GM18870 (cell line): Measurements from ENCODE around the gene ZNF467.

Experiments
- ATAC-seq: cut with Tn5 transposase; IDR thresholded peaks from one replicate; pipeline ENCODE4 v1.9.1; 2021; ENCODE audit warnings: moderate library complexity; ENCODE audit not compliant: unreplicated experiment

ZNF467 gene

DNA sequence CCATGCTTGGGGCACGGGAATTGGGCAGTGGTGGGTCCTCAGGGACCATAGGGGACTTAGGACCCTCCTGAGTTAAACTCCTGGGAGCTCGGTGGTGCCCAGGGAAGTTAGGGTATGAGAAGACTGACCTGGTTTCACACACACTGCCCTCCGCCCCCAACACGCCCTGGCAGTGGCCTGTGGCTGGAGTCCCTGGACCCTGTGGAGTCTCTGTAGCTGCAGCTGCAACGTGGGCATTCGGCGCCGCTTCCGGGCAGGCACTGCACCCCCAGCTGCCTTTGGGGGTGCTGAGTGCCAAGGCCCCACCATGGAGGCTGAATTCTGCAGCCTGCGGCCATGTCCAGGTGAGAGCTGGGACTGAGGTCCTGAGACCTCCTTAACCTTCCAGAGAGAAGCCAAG is 34.9 kb upstream of the ZNF467 start:
- no peak for ATAC-seq

GRCh38 chr7:149806726-149807125 is 33.3 kb upstream of the ZNF467 start:
- no peak for ATAC-seq

- no peak for ATAC-seq
Measured at GRCh38 chr7:149804106-149804505, 30.7 kb upstream of the ZNF467 start.

DNA sequence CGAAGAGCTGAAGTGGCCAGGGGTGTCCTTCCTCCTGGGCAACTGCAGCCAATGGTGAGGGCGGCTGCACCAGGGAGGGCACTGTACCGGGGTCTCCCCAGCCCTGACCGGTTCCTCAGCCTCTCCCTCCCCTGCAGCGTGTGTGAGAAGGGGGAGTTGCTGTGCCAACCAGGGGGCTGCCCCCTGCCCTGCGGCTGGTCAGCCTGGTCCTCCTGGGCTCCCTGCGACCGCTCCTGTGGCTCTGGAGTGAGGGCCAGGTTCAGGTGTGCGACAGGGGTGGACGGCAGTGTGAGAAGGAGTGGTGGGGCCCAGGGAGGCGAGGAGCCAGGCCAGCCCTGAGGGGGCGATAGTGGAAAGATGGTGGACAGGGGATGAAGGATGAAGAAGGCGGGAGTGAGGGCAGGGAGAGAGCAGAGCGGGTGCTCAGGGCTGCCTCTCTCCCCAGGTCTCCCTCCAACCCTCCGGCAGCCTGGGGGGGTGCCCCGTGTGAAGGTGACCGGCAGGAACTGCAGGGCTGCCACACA is 30.2 kb upstream of the ZNF467 start:
- ATAC-seq, result no peak

DNA sequence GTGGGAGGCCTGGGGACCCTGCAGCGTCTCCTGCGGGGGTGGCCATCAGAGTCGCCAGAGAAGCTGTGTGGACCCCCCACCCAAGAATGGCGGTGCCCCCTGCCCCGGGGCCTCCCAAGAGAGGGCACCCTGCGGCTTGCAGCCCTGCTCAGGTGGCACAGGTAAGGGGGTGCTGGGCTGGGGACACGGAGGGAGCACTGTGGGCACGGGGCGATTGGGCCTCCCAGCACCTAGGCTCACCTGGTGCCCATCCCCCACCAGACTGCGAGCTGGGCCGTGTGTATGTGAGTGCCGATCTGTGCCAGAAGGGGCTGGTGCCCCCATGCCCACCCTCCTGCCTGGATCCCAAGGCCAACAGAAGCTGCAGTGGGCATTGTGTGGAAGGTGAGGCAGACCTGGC is 29.6 kb upstream of the ZNF467 start:
- no peak for ATAC-seq

DNA sequence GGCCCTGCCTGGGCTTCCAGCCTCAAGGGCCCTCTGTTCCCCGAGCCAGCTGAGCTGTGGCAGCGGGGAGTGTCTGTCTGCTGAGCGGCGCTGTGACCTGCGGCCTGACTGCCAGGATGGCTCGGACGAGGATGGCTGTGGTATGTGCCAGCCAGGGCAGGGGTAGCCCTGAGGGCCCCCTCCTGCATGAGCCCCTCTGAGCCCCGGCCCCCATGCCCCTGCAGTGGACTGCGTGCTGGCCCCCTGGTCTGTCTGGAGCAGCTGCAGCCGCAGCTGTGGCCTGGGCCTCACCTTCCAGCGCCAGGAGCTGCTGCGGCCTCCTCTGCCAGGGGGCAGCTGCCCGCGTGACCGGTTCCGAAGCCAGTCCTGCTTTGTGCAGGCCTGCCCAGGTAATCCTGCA is 28.4 kb upstream of the ZNF467 start:
- ATAC-seq, result no peak

DNA sequence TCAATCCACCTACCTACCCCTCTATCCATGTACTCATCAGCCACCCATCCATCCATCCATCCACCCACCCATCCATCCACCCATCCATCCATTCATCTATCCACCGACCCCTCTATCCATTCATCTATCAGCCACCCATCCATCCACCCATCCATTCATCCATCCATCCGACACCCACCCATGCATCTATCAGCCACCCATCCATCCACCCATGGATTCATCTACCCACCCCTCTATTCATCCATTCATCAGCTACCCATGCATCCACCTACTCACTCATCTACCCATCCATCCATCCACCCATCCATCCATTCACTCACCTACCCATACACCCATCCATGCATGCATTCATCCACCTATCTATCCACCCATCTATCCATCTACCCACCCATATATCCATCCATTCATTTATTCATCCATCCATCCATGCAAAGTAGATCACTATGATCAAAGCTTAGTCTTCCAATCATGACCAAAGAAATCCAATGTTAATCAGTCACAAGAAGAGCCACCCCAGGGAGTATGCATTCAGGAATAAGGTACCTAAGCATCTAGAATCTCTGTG is 27.7 kb upstream of the ZNF467 start:
- ATAC-seq, result no peak

DNA sequence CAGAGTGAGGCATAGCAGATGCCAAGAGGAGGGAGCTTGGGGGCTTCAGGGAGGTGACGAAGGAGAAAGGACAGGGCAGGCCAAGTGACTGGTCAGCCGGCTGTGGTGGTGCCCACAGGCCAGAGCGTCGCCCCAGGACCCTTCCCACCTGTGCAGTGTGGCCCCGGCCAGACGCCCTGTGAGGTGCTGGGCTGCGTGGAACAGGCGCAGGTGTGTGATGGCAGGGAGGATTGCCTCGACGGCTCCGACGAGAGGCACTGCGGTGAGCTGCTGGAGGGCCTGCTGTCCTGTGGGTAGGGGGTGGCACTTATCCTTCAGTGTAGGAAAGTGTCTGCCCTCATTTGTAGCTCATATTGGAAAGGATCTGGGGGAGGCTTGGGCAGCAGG is 26.8 kb upstream of the ZNF467 start:
- no peak for ATAC-seq

GRCh38 chr7:149799397-149800168 is 26.2 kb upstream of the ZNF467 start:
- ATAC-seq, result no peak

GRCh38 chr7:149797771-149798170 is 24.4 kb upstream of the ZNF467 start:
- ATAC-seq, result no peak

DNA sequence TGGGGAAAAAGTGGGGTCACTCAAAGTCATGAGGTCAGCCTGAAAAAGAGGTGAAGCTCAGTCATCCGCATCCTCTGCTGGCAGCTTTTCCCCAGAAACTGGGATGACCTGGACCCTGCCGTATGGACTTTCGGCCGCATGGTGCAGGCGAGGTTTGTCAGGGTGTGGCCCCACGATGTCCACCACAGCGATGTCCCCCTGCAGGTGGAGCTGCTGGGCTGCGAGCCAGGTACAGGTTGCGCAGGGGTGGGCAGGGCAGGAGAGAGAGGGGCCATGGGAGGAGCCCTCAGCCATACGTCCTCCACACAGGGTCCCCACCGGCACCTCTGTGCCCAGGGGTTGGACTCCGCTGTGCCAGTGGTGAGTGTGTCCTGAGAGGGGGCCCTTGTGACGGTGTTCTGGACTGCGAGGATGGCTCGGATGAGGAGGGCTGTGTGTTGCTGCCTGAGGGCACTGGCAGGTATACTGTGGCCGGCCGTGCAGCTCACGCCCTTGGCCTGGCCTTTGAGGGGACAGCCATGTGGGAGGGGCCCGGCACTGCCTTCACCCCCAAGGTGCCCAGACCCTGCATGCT is 23.0 kb upstream of the ZNF467 start:
- no peak for ATAC-seq

GRCh38 chr7:149795126-149795525 is 21.7 kb upstream of the ZNF467 start:
- ATAC-seq, result no peak

DNA sequence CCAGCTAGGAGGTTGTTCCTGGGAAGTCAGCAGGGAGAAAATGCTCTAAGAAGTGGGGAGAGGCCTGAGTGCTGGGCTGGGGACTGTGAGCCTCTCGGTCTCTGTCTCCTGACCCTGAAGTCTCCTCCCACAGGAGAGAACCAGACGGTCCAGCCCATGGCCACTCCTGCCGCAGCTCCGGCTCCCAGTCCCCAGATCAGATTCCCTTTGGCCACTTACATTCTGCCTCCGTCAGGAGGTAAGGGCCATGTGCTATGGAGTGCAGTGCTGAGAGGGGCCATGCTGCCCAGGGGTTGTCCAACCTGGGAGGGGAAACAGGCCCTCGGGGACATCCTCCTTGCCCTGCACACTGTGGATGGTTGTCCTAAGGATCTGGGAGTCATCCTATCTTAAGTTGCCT is 21.3 kb upstream of the ZNF467 start:
- ATAC-seq, result no peak

DNA sequence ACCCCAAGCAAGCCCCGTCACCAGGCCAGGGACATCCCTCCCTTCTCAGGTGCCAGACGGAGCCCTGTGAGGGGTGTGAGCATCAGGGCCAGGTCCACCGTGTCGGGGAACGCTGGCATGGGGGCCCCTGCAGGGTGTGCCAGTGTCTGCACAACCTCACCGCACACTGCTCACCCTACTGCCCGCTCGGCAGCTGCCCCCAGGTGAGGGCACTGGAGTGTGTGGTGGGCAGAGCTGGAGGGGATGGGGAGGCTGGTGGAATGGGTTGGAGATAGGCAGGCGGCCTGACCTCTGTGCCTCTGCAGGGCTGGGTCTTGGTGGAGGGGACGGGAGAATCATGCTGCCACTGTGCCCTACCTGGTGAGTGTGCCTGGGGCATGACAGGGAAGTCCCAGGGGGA is 19.9 kb upstream of the ZNF467 start:
- ATAC-seq, result no peak

DNA sequence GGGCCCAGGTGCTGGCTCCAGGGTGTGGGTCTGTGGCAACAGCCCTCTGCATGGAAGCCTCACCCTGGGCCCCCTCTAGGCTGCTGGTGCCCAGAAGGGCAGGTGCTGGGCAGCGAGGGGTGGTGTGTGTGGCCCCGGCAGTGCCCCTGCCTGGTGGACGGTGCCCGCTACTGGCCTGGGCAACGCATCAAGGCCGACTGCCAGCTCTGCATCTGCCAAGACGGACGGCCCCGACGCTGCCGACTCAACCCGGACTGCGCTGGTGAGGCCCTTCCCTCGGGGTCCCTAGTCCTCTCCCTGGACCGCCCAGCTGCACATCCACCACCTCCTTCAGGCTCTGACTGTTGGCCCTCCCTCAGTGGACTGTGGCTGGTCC is 18.8 kb upstream of the ZNF467 start:
- no peak for ATAC-seq

DNA sequence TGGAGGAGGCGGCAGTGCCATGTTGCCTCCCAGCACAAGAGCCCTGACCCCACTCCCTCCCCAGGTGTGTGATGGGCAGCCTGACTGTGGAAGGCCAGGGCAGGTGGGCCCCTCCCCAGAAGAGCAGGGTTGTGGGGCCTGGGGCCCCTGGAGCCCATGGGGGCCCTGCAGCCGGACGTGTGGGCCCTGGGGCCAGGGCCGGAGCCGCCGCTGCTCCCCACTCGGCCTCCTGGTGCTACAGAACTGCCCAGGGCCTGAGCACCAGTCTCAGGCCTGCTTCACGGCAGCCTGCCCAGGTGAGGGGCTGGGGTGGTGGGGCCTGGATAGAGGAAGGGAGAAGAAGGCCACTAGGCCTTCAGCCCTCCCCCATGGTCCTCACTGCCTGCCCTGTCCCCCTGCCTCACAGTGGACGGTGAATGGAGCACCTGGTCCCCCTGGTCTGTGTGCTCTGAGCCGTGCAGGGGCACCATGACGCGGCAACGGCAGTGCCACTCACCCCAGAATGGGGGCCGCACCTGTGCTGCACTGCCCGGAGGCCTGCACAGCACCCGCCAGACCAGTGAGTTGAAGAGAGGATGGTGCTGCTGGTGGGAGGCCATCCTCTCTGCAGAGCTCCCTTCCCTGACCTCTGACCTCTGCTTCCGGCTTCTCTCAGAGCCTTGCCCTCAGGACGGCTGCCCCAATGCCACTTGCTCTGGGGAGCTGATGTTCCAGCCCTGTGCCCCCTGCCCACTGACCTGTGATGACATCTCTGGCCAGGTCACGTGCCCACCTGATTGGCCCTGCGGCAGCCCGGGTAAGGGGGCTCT is 18.2 kb upstream of the ZNF467 start:
- no peak for ATAC-seq

- ATAC-seq, result no peak
Measured at GRCh38 chr7:149790754-149791360, 17.5 kb upstream of the ZNF467 start.

DNA sequence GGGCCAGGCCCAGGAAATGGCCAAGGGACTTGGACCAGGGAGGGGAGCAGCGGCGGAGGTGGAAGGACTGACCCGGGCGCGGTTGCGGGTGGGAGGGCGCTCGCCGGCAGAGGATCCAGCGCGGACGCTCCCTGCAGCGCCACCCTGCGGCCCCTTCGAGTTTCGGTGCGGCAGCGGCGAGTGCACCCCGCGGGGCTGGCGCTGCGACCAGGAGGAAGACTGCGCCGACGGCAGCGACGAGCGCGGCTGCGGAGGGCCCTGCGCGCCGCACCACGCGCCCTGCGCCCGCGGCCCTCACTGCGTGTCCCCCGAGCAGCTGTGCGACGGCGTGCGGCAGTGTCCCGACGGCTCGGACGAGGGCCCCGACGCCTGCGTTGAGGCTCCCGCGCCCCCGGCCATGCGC is 16.8 kb upstream of the ZNF467 start:
- no peak for ATAC-seq

DNA sequence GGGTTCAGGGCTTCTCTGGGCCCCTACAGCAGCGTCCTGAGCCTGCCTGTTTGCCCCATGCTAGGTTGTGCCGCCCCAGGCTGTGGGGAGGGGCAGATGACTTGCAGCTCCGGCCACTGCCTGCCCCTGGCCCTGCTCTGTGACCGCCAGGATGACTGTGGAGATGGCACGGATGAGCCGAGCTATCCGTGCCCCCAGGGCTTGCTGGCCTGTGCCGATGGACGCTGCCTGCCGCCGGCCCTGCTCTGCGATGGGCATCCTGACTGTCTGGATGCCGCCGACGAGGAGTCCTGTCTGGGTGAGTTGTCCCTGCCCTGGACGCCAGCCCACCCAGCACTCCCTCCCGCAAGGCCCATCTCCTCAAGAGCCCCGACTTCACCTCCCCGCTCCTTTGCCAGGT is 15.7 kb upstream of the ZNF467 start:
- no peak for ATAC-seq

DNA sequence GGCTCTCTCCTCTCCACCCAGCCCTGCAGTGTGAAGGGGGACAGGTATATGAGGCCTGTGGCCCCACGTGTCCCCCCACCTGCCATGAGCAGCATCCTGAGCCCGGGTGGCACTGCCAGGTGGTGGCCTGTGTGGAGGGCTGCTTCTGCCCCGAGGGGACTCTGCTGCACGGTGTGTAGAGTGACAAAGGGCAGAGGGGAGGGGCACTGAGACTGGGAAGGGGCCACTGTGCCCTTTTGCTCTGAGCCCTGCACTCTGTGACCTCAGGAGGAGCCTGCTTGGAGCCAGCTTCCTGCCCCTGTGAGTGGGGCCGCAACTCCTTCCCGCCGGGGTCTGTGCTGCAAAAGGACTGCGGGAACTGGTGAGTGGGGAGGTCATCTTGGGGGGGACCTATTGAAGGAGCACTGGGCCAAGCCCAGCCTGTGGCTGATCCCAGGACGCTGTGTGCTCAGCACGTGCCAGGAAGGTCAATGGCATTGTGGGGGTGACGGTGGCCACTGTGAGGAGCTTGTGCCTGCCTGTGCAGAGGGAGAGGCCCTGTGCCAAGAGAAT is 15.0 kb upstream of the ZNF467 start:
- ATAC-seq, result no peak
